Osteoblast (primary cell): Measurements from ENCODE around the gene PCSK9. TPM values are rescaled to one million over a fixed set of nuclear protein-coding genes. Genes with fewer than 3 reads are reported as not detected.
"Not testable (repeated sequence)": the region's sequence is repeated elsewhere in the genome, so short reads cannot be mapped to it uniquely, and the experiment has no call there.

Source experiments
- DNase-seq: peaks from one replicate; pipeline ENCODE4 v3.0.0; 2011; ENCODE audit warnings: low spot score, mixed read lengths; ENCODE audit not compliant: insufficient read length; ENCODE audit errors: missing footprints
- H2AFZ ChIP-seq: 2 replicates; pipeline ENCODE4 v1.6.0; 2011; ENCODE audit warnings: mild to moderate bottlenecking, low read length
- H3K27ac ChIP-seq: 2 replicates; pipeline ENCODE4 v1.5.1; 2011; ENCODE audit warnings: mild to moderate bottlenecking, low read depth, low read length, moderate library complexity
- H3K27me3 ChIP-seq: 2 replicates; pipeline ENCODE4 v1.6.0; 2012; ENCODE audit warnings: mild to moderate bottlenecking, control low read depth, inconsistent platforms, low read length, moderate library complexity; ENCODE audit not compliant: insufficient read depth
- H3K36me3 ChIP-seq: 2 replicates; pipeline ENCODE4 v1.5.1; 2011; ENCODE audit warnings: mild to moderate bottlenecking, low read length, control low read depth, moderate library complexity; ENCODE audit not compliant: insufficient read depth
- H3K4me1 ChIP-seq: 2 replicates; pipeline ENCODE4 v1.5.1; 2011; ENCODE audit warnings: mild to moderate bottlenecking, low read length, control low read depth, moderate library complexity; ENCODE audit not compliant: insufficient read depth
- H3K4me2 ChIP-seq: 2 replicates; pipeline ENCODE4 v1.6.0; 2011; ENCODE audit warnings: mild to moderate bottlenecking, low read length; ENCODE audit not compliant: insufficient read depth
- H3K4me3 ChIP-seq: fragments of 200-600 bp; sonication (generic); 3 replicates; pipeline ENCODE4 v1.5.1; 2012; ENCODE audit warnings: mild to moderate bottlenecking, low read length, inconsistent platforms; ENCODE audit not compliant: insufficient read depth
- H3K79me2 ChIP-seq: 2 replicates; pipeline ENCODE4 v1.6.0; 2012; ENCODE audit warnings: mild to moderate bottlenecking, low read length, control low read depth, inconsistent platforms; ENCODE audit not compliant: insufficient read depth
- H3K9me3 ChIP-seq: 2 replicates; pipeline ENCODE4 v1.5.1; 2011; ENCODE audit warnings: low read depth, low read length, control low read depth
- H4K20me1 ChIP-seq: 2 replicates; pipeline ENCODE4 v1.6.0; 2012; ENCODE audit warnings: mild to moderate bottlenecking, low read length, control low read depth; ENCODE audit not compliant: insufficient read depth
- CTCF ChIP-seq: IDR thresholded peaks from 2 replicates; pipeline ENCODE4 v1.5.1; 2011; ENCODE audit warnings: mild to moderate bottlenecking, low read depth, low read length, moderate library complexity; ENCODE audit errors: extremely low read depth
- total RNA-seq: library from RNA; depleted of rRNA; stranded (reverse); fragments of >200 nt; gene quantifications from 2 replicates; pipeline ENCODE4 v1.2.3, GENCODE V29; 2012

Gene PCSK9
- total RNA-seq, 1 donor = 6.5 TPM

GRCh38 chr1:55092475-55092874 is 53.1 kb downstream of the PCSK9 start:
- Histone ChIP-seq H3K9me3 (no peaks in the 10 kb centered on the region), H3K4me2 (no peak overlapping the region), H3K27ac (no peak overlapping the region), H3K79me2 (no peaks in the 10 kb centered on the region), H2AFZ (no peak overlapping the region), H3K4me3 (no peak overlapping the region), H3K27me3 (no peaks in the 10 kb centered on the region), H3K36me3 (peaks cover 87% of the 10 kb centered on the region), H4K20me1 (no peaks in the 10 kb centered on the region), H3K4me1 (no peaks in the 10 kb centered on the region)
- TF ChIP-seq CTCF = no peak
- no peak for DNase-seq

GRCh38 chr1:55095095-55095494 is 55.7 kb downstream of the PCSK9 start:
- Histone ChIP-seq H3K27ac (no peak overlapping the region), H4K20me1 (no peaks in the 10 kb centered on the region), H3K4me3 (no peak overlapping the region), H3K79me2 (no peaks in the 10 kb centered on the region), H3K9me3 (no peaks in the 10 kb centered on the region), H3K4me2 (no peak overlapping the region), H3K36me3 (peaks cover 88% of the 10 kb centered on the region), H3K27me3 (no peaks in the 10 kb centered on the region), H3K4me1 (no peaks in the 10 kb centered on the region), H2AFZ (no peak overlapping the region)
- TF ChIP-seq CTCF = no peak
- DNase-seq = no peak

- no peak for TF ChIP-seq CTCF
- H3K36me3 ChIP-seq = peaks cover 73% of the 10 kb centered on the region
These were observed 64.5 kb downstream of the PCSK9 start for GRCh38 chr1:55103891-55104290.

DNA sequence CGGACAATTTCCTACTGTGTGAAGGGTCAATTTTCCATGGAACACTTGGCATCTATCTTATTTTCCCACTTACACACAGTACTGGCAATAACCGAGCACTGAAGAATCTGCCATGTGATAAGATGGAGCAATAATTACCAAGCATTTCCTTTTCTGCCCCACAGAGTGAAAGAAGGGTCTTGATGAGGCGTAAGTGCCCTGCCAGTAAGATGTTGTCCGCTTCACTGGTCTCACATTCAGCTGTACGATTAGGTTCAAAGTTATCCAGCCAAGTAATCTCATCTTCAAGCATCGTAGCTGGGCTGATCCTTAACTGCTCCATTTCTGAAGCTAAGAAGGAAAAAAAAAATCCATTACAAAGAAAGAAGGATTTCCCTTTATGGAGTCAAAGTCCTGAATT is 67.8 kb downstream of the PCSK9 start:
- H3K9me3 ChIP-seq = no peaks in the 10 kb centered on the region
- H2AFZ ChIP-seq = no peak overlapping the region
- H3K36me3 ChIP-seq = peaks cover 64% of the 10 kb centered on the region
- H3K4me2 ChIP-seq = no peak overlapping the region
- no peak overlapping the region for H3K4me3 ChIP-seq
- H3K4me1 ChIP-seq = no peaks in the 10 kb centered on the region
- no peak overlapping the region for H3K27ac ChIP-seq
- no peak for TF ChIP-seq CTCF
- H3K27me3 ChIP-seq = no peaks in the 10 kb centered on the region
- H3K79me2 ChIP-seq = no peaks in the 10 kb centered on the region
- DNase-seq = no peak
- no peaks in the 10 kb centered on the region for H4K20me1 ChIP-seq

More at GRCh38 chr1:55103891-55104290, 64.5 kb downstream of the PCSK9 start:
- Histone ChIP-seq H3K4me3 (no peak overlapping the region), H3K79me2 (no peaks in the 10 kb centered on the region), H3K4me2 (no peak overlapping the region), H3K27ac (no peak overlapping the region), H3K4me1 (no peaks in the 10 kb centered on the region), H4K20me1 (no peaks in the 10 kb centered on the region), H2AFZ (no peak overlapping the region), H3K9me3 (no peaks in the 10 kb centered on the region), H3K27me3 (no peaks in the 10 kb centered on the region)
- DNase-seq = no peak

- H3K9me3 ChIP-seq, H3K27me3 ChIP-seq, H2AFZ ChIP-seq, H4K20me1 ChIP-seq, H3K79me2 ChIP-seq, H3K4me2 ChIP-seq, H3K4me3 ChIP-seq, DNase-seq, H3K4me1 ChIP-seq, H3K27ac ChIP-seq: not testable (repeated sequence)
- H3K36me3 ChIP-seq = peaks cover 59% of the 10 kb centered on the region
These were observed 69.7 kb downstream of the PCSK9 start for GRCh38 chr1:55109005-55109404.
